K562 (cell line): ENCODE data around the gene OR52I1. TPM values are rescaled to one million over a fixed set of nuclear protein-coding genes. Genes with fewer than 3 reads are reported as not detected.

Experiments
- ATAC-seq: fragments of 200-7000 bp; cut with Tn5 transposase; 3 replicates; pipeline ENCODE4 v1.9.1; 2020; ENCODE audit warnings: moderate library complexity
- BruUV-seq: library from RNA; stranded (reverse); fragments of 400-500 nt; replicated peaks from 2 replicates; lab custom pipeline; 2021; lab: Mats Ljungman, UMichigan
- CTCF ChIA-PET: fragments of 300-600 bp; formaldehyde crosslinking; extraction: SDS; loops from one replicate; lab custom pipeline; 2021; ENCODE audit warnings: low intra/inter-chr PET ratio; lab: Yijun Ruan, JAX
- POLR2A ChIA-PET: fragments of 300-600, 350-650 bp; sonication (Branson Sonifier 250); formaldehyde crosslinking; extraction: SDS; loops from one replicate; lab custom pipeline; 2021; ENCODE audit warnings: antibody characterized with exemption, inconsistent platforms; lab: Yijun Ruan, JAX
- DNase-seq, 4 experiments: peaks; one replicate each; pipeline versions ENCODE4 v3.0.0 to v3.0.0-alpha.2; 2011 to 2018; ENCODE audit warnings: low spot score in 3 of 4, mixed read lengths in 3 of 4; ENCODE audit errors: extremely low read depth in 1 of 4
- FAIRE-seq: peaks from 2 replicates; lab custom pipeline; 2011; peaks lifted over from hg19 to GRCh38; lab: Jason Lieb, UNC
- H2AFZ ChIP-seq: 2 replicates; pipeline ENCODE4 v1.6.0; 2011; ENCODE audit warnings: low read depth, low read length, control low read depth, inconsistent platforms
- H3K27ac ChIP-seq: fragments of 200-600 bp; 3 replicates; pipeline ENCODE4 v1.8.0; 2011; ENCODE audit warnings: low read depth, mild to moderate bottlenecking, control low read depth, inconsistent platforms, low read length, moderate library complexity, mixed read lengths; ENCODE audit errors: extremely low read depth
- H3K27me3 ChIP-seq, 2 experiments: fragments of 300-600 bp in 1 of 2; 2 replicates in 1 of 2; 3 replicates in 1 of 2; pipeline versions ENCODE4 v1.6.0 to v1.8.0; 2011; ENCODE audit warnings: inconsistent platforms in 2 of 2, low read length in 2 of 2, mild to moderate bottlenecking in 1 of 2, mixed read lengths in 1 of 2, moderate library complexity in 1 of 2; ENCODE audit not compliant: control insufficient read depth in 2 of 2, insufficient read depth in 2 of 2
- H3K36me3 ChIP-seq: fragments of 300-600 bp; 3 replicates; pipeline ENCODE4 v1.8.0; 2011; ENCODE audit warnings: mild to moderate bottlenecking, low read length, inconsistent platforms; ENCODE audit not compliant: control insufficient read depth, insufficient read depth
- H3K4me1 ChIP-seq, 2 experiments: fragments of 200-600 bp in 1 of 2; replicated peaks in 1 of 2; 2 replicates in 1 of 2; 3 replicates in 1 of 2; pipeline versions ENCODE4 v1.5.1 to v1.8.0; 2011; ENCODE audit warnings: inconsistent platforms in 2 of 2, low read length in 2 of 2, mild to moderate bottlenecking in 1 of 2, mixed read lengths in 1 of 2, moderate library complexity in 1 of 2; ENCODE audit not compliant: control insufficient read depth in 2 of 2, insufficient read depth in 2 of 2
- H3K4me2 ChIP-seq: 2 replicates; pipeline ENCODE4 v1.6.1; 2011; ENCODE audit warnings: low read length, control low read depth, inconsistent platforms, mixed read lengths; ENCODE audit not compliant: insufficient read depth
- H3K4me3 ChIP-seq: fragments of 200-600 bp; sonication (generic), shearing (Covaris generic); 2 replicates; pipeline ENCODE4 v1.5.1; 2016; ENCODE audit warnings: control low read depth, inconsistent platforms
- H3K79me2 ChIP-seq: fragments of 200-600 bp; 3 replicates; pipeline ENCODE4 v1.8.0; 2011; ENCODE audit warnings: low read length, inconsistent platforms; ENCODE audit not compliant: control insufficient read depth, insufficient read depth
- H3K9ac ChIP-seq, 2 experiments: 2 replicates each; pipeline versions ENCODE4 v1.6.0 to v1.6.1; 2011; ENCODE audit warnings: low read depth in 2 of 2, low read length in 2 of 2, control low read depth in 1 of 2, inconsistent platforms in 1 of 2, mild to moderate bottlenecking in 1 of 2, mixed read lengths in 1 of 2; ENCODE audit not compliant: insufficient read depth in 1 of 2
- H3K9me1 ChIP-seq: one replicate; pipeline ENCODE4 v1.6.0; 2011; ENCODE audit warnings: inconsistent platforms, mild to moderate bottlenecking, low read length, moderate library complexity; ENCODE audit not compliant: control insufficient read depth, insufficient read depth
- H3K9me3 ChIP-seq: replicated peaks from 2 replicates; pipeline ENCODE4 v1.5.1; 2011; ENCODE audit warnings: low read depth, low read length, inconsistent platforms; ENCODE audit not compliant: control insufficient read depth, insufficient read depth
- H4K20me1 ChIP-seq: replicated peaks from 2 replicates; pipeline ENCODE4 v1.6.1; 2011; ENCODE audit warnings: low read length, inconsistent platforms, mixed read lengths; ENCODE audit not compliant: control insufficient read depth, insufficient read depth
- CBX1 ChIP-seq: sonication (generic); IDR thresholded peaks from 2 replicates; pipeline ENCODE4 v1.6.1; 2016; ENCODE audit warnings: antibody characterized with exemption, low read depth, mild to moderate bottlenecking
- CHD1 ChIP-seq: fragments of 200-600 bp; sonication (generic); IDR thresholded peaks from one replicate; pipeline ENCODE4 v1.6.1; 2012; ENCODE audit warnings: mild to moderate bottlenecking, moderate library complexity, low read length, inconsistent platforms
- ETS1 ChIP-seq: conservative IDR thresholded peaks from 2 replicates; pipeline ENCODE4 v1.6.1; 2011; ENCODE audit warnings: low read depth, mild to moderate bottlenecking, low read length; ENCODE audit not compliant: control insufficient read depth
- FOSL1 ChIP-seq: fragments of 200-800 bp; sonication (Bioruptor generic); conservative IDR thresholded peaks from 2 replicates; pipeline ENCODE4 v1.6.1; 2016; ENCODE audit warnings: missing genetic modification characterization, missing compliant biosample characterization
- ID3 ChIP-seq, 2 experiments: fragments of 250-450 bp in 1 of 2; fragments of 450-650 bp in 1 of 2; sonication (Bioruptor Pico) in 1 of 2; IDR thresholded peaks; 2 replicates each; pipeline versions ENCODE4 v1.6.1 to v1.8.0; 2016 to 2021; ENCODE audit warnings: mild to moderate bottlenecking in 2 of 2, moderate library complexity in 2 of 2, missing compliant biosample characterization in 1 of 2, missing genetic modification characterization in 1 of 2
- KLF6 ChIP-seq: fragments of 250-450 bp; sonication (Bioruptor Pico); IDR thresholded peaks from 2 replicates; pipeline ENCODE4 v1.4.0; 2020; ENCODE audit warnings: mild to moderate bottlenecking, moderate library complexity, borderline replicate concordance
- L3MBTL2 ChIP-seq: fragments of 450-650 bp; IDR thresholded peaks from 2 replicates; pipeline ENCODE4 v1.6.1; 2016; ENCODE audit warnings: mild to moderate bottlenecking, moderate library complexity
- NR2F6 ChIP-seq: fragments of 450-650 bp; formaldehyde crosslinking; IDR thresholded peaks from 2 replicates; pipeline ENCODE4 v1.4.0; 2020; ENCODE audit warnings: mild to moderate bottlenecking
- PHB2 ChIP-seq: fragments of 450-650 bp; IDR thresholded peaks from 2 replicates; pipeline ENCODE4 v1.6.1; 2017; ENCODE audit warnings: low read depth
- TCFL5 ChIP-seq: fragments of 250-450 bp; sonication (Bioruptor Pico); conservative IDR thresholded peaks from 2 replicates; pipeline ENCODE4 v1.6.1; 2021; ENCODE audit warnings: mild to moderate bottlenecking, moderate library complexity, matching md5 sums
- ZC3H8 ChIP-seq: fragments of 450-650 bp; IDR thresholded peaks from 2 replicates; pipeline ENCODE4 v1.6.1; 2017
- ZNF212 ChIP-seq: fragments of 450-650 bp; formaldehyde crosslinking; IDR thresholded peaks from 2 replicates; pipeline ENCODE4 v1.4.0; 2020; ENCODE audit warnings: mild to moderate bottlenecking
- ZNF324 ChIP-seq: fragments of 250-450 bp; sonication (Bioruptor Pico); IDR thresholded peaks from 2 replicates; pipeline ENCODE4 v1.4.0; 2020; ENCODE audit warnings: mild to moderate bottlenecking
- WGBS: fragments of 100-300 bp; shearing (Covaris generic); methylation state at CpG from one replicate; pipeline ENCODE4 v1.1.6; 2016; ENCODE audit warnings: low coverage, mixed read lengths; ENCODE audit not compliant: insufficient coverage; ENCODE audit errors: missing lambda C conversion rate; 5-methylcytosine and 5-hydroxymethylcytosine counted together
- in situ Hi-C: fragments of 300-500 bp; cut with MboI; formaldehyde crosslinking; loops from 4 replicates; pipeline ENCODE4 v1.15.0; 2018; ENCODE audit warnings: inconsistent platforms, mixed read lengths
- intact Hi-C: fragments of 100-400 bp; cut with micrococcal nuclease; formaldehyde crosslinking; loops from 2 replicates; pipeline ENCODE4 v1.14.2; 2022
- polyA plus RNA-seq, 8 experiments: library from polyadenylated mRNA; depleted of rRNA in 4 of 8; stranded (reverse) in 5 of 8; unstranded in 3 of 8; fragments of >200 nt; fragmentation: Nextera tagmentation in 2 of 8; fragmentation: Illumina TruSeq in 1 of 8; extraction: Ambion mirVana in 2 of 8; extraction: Trizol in 1 of 8; gene quantifications; 2 replicates each; pipeline versions ENCODE4 v1.2.1 to v1.2.3, GENCODE V29; 2011 to 2014; ENCODE audit warnings: inconsistent platforms in 1 of 8, missing spikeins in 1 of 8
- total RNA-seq, 7 experiments: library from RNA; depleted of rRNA in 6 of 7; stranded (reverse); fragments of >200 nt in 6 of 7; fragmentation: Illumina TruSeq in 2 of 7; extraction: Trizol in 2 of 7; gene quantifications; 2 replicates each; pipeline versions ENCODE4 v1.2.1 to v1.2.3, GENCODE V29; 2011 to 2021; ENCODE audit warnings: low replicate concordance in 1 of 7

The OR52I1 gene
- total and polyA plus RNA-seq, 9 of the 15 experiments (the other 6 are each of a cell fraction or from before 2014, with no cell fraction given), result not detected

GRCh38 chr11:4569075-4569474 lies 24.8 kb upstream of the OR52I1 start:
- Histone ChIP-seq H3K27me3 (peaks cover 13 to 18% of the 10 kb centered on the region in 2 experiments; a peak in 4 of 5 replicates), H3K9ac (no peak overlapping the region), H3K79me2 (no peaks in the 10 kb centered on the region), H2AFZ (no peak overlapping the region), H3K36me3 (no peaks in the 10 kb centered on the region), H3K4me3 (no peak overlapping the region), H3K27ac (no peak overlapping the region), H3K4me2 (no peak overlapping the region), H3K4me1 (no peaks in the 10 kb centered on the region), H3K9me3 (no peaks in the 10 kb centered on the region), H3K9me1 (no peaks in the 10 kb centered on the region), H4K20me1 (no peaks in the 10 kb centered on the region)
- POLR2A ChIA-PET, result no interaction called here
- no TSS peak for BruUV-seq
- WGBS, result under 1% methylated on average over 16 of the region's 18 CpGs
- no peak for ATAC-seq
- no peak for FAIRE-seq
- CTCF ChIA-PET, result no interaction called here
- in situ Hi-C loops (no loop called here), intact Hi-C loops (no loop called here)
- no peak for DNase-seq
- no peak for TF ChIP-seq ZNF324
- no peak for TF ChIP-seq L3MBTL2
- no peak for TF ChIP-seq PHB2
- no peak for TF ChIP-seq ZNF212 (CRISPR knock-in tag)
- no peak for TF ChIP-seq CBX1
- TF ChIP-seq ID3 (CRISPR knock-in tag; IDR thresholded peaks at IDR 0.05), result no peak
- TF ChIP-seq ID3 (tag; IDR thresholded peaks at IDR 0.05), result no peak
- TF ChIP-seq FOSL1 (tag), result no peak
- no peak for TF ChIP-seq NR2F6
- no peak for TF ChIP-seq KLF6 (CRISPR knock-in tag)
- TF ChIP-seq TCFL5 (CRISPR knock-in tag), result no peak
- TF ChIP-seq CHD1, result no peak
- TF ChIP-seq ZC3H8, result no peak
- TF ChIP-seq ETS1, result no peak
